K562 (cell line): ENCODE measurements around the gene TRIM62. TPM values are rescaled to one million over a fixed set of nuclear protein-coding genes. Genes with fewer than 3 reads are reported as not detected.

Experiments
- ARID1B ChIP-seq: fragments of 450-650 bp; IDR thresholded peaks from 2 replicates; pipeline ENCODE4 v1.6.1; 2016; ENCODE audit warnings: antibody characterized with exemption, mild to moderate bottlenecking, inconsistent platforms
- CGGBP1 ChIP-seq: fragments of 250-450 bp; sonication (Bioruptor Pico); IDR thresholded peaks from 2 replicates; pipeline ENCODE4 v1.9.0; 2021; ENCODE audit warnings: mild to moderate bottlenecking
- FOXK1 ChIP-seq: sonication (generic); formaldehyde crosslinking; IDR thresholded peaks from 2 replicates; pipeline ENCODE4 v1.8.0; 2022; ENCODE audit warnings: missing genetic modification reagents, mild to moderate bottlenecking, borderline replicate concordance
- IRF1 ChIP-seq: sonication (generic); formaldehyde crosslinking; IDR thresholded peaks from 2 replicates; pipeline ENCODE4 v1.8.0; 2022; ENCODE audit warnings: missing genetic modification reagents, mild to moderate bottlenecking, borderline replicate concordance
- KDM2B ChIP-seq: fragments of 250-450 bp; sonication (Bioruptor Pico); IDR thresholded peaks from 2 replicates; pipeline ENCODE4 v1.8.0; 2021; ENCODE audit warnings: mild to moderate bottlenecking, moderate library complexity
- MAFF ChIP-seq: IDR thresholded peaks from 2 replicates; pipeline ENCODE4 v1.6.1; 2012; ENCODE audit warnings: low read length, improper control_type of control experiment
- MAZ ChIP-seq, 2 experiments: fragments of 450-650 bp in 1 of 2; sonication (generic) in 1 of 2; formaldehyde crosslinking; IDR thresholded peaks in 1 of 2; conservative IDR thresholded peaks in 1 of 2; 2 replicates each; pipeline versions ENCODE4 v1.4.0 to v1.5.0; 2020; ENCODE audit warnings: mild to moderate bottlenecking in 1 of 2, missing genetic modification reagents in 1 of 2
- NEUROD1 ChIP-seq: fragments of 150-350 bp; IDR thresholded peaks from 2 replicates; pipeline ENCODE4 v1.6.1; 2014; ENCODE audit warnings: borderline replicate concordance, low read length, low read depth; ENCODE audit not compliant: partially characterized antibody
- SAFB ChIP-seq: fragments of 200-400 bp; formaldehyde crosslinking; IDR thresholded peaks from 2 replicates; pipeline ENCODE4 v1.6.1; 2017; ENCODE audit warnings: low read depth, low read length, borderline replicate concordance
- STAG1 ChIP-seq: sonication (generic); formaldehyde crosslinking; IDR thresholded peaks from 2 replicates; pipeline ENCODE4 v1.5.0; 2020; ENCODE audit warnings: missing genetic modification reagents, borderline replicate concordance
- TCF15 ChIP-seq: fragments of 250-450 bp; sonication (Bioruptor Pico); IDR thresholded peaks from 2 replicates; pipeline ENCODE4 v1.8.0; 2022; ENCODE audit warnings: moderate library complexity, mild to moderate bottlenecking, inconsistent platforms
- THRAP3 ChIP-seq: fragments of 450-650 bp; IDR thresholded peaks from 2 replicates; pipeline ENCODE4 v1.6.1; 2016; ENCODE audit warnings: mild to moderate bottlenecking, inconsistent platforms, borderline replicate concordance
- polyA plus RNA-seq, 8 experiments: library from polyadenylated mRNA; depleted of rRNA in 4 of 8; stranded (reverse) in 5 of 8; unstranded in 3 of 8; fragments of >200 nt; fragmentation: Nextera tagmentation in 2 of 8; fragmentation: Illumina TruSeq in 1 of 8; extraction: Ambion mirVana in 2 of 8; extraction: Trizol in 1 of 8; gene quantifications; 2 replicates each; pipeline versions ENCODE4 v1.2.1 to v1.2.3, GENCODE V29; 2011 to 2014; ENCODE audit warnings: inconsistent platforms in 1 of 8, missing spikeins in 1 of 8
- total RNA-seq, 7 experiments: library from RNA; depleted of rRNA in 6 of 7; stranded (reverse); fragments of >200 nt in 6 of 7; fragmentation: Illumina TruSeq in 2 of 7; extraction: Trizol in 2 of 7; gene quantifications; 2 replicates each; pipeline versions ENCODE4 v1.2.1 to v1.2.3, GENCODE V29; 2011 to 2021; ENCODE audit warnings: low replicate concordance in 1 of 7

Gene TRIM62
- total and polyA plus RNA-seq, 9 of the 15 experiments (the other 6 are each of a cell fraction or from before 2014, with no cell fraction given) = 0.18 to 2.3 (median 0.52) TPM

GRCh38 chr1:33225586-33225985 lies 43.7 kb upstream of the TRIM62 start (continued):
- no peak for TF ChIP-seq ARID1B
- TF ChIP-seq KDM2B (CRISPR knock-in tag) = no peak
- TF ChIP-seq TCF15 (CRISPR knock-in tag) = no peak
- TF ChIP-seq THRAP3 = no peak
- TF ChIP-seq MAZ (CRISPR knock-in tag; conservative IDR thresholded peaks at IDR 0.05 in 1 of 2, IDR thresholded peaks at IDR 0.05 in 1 of 2) = no peak
- TF ChIP-seq FOXK1 (CRISPR knock-in tag) = no peak
- TF ChIP-seq IRF1 (CRISPR knock-in tag) = no peak
- no peak for TF ChIP-seq SAFB
- TF ChIP-seq STAG1 = no peak
- no peak for TF ChIP-seq MAFF
- TF ChIP-seq CGGBP1 = no peak
- no peak for TF ChIP-seq NEUROD1
